Lung (tissue), 12 donors: ENCODE results near the gene COL6A5. TPM values are rescaled to one million over a fixed set of nuclear protein-coding genes. Genes with fewer than 3 reads are reported as not detected.

ENCODE experiments used
- ATAC-seq: fragments of 200-7000 bp; cut with Tn5 transposase; one replicate; pipeline ENCODE4 v1.9.1; 2020; ENCODE audit warnings: moderate number of reproducible peaks; ENCODE audit not compliant: insufficient read depth, low FRiP score
- DNase-seq, 3 donors: peaks; one replicate each; pipeline ENCODE4 v3.0.0-alpha.2; 2013 to 2017
- H3K27ac ChIP-seq, 2 donors: one replicate each; pipeline ENCODE4 v1.5.1; 2013; ENCODE audit warnings: mild to moderate bottlenecking in 2 of 2, moderate library complexity in 2 of 2, control low read depth in 1 of 2, inconsistent platforms in 1 of 2, low read depth in 1 of 2, low read length in 1 of 2
- H3K27me3 ChIP-seq, 3 donors: one replicate each; pipeline ENCODE4 v1.5.1; 2013; ENCODE audit warnings: low read length in 2 of 3; ENCODE audit not compliant: control insufficient read depth in 3 of 3, insufficient read depth in 3 of 3
- H3K36me3 ChIP-seq, 4 donors: one replicate each; pipeline ENCODE4 v1.5.1; 2013; ENCODE audit warnings: low read length in 4 of 4, mild to moderate bottlenecking in 1 of 4, moderate library complexity in 1 of 4; ENCODE audit not compliant: control insufficient read depth in 4 of 4, insufficient read depth in 4 of 4
- H3K4me1 ChIP-seq, 5 donors: one replicate each; pipeline ENCODE4 v1.5.1; 2013; ENCODE audit warnings: low read length in 5 of 5, mild to moderate bottlenecking in 2 of 5, moderate library complexity in 1 of 5; ENCODE audit not compliant: control insufficient read depth in 5 of 5, insufficient read depth in 5 of 5
- H3K4me3 ChIP-seq: one replicate; pipeline ENCODE4 v1.5.1; 2013; ENCODE audit warnings: mild to moderate bottlenecking, control low read depth, moderate library complexity
- H3K9ac ChIP-seq, 2 donors: one replicate each; pipeline ENCODE4 v1.5.1; 2013; ENCODE audit warnings: low read length in 2 of 2, control low read depth in 1 of 2; ENCODE audit not compliant: insufficient read depth in 1 of 2
- H3K9me3 ChIP-seq, 4 donors: one replicate each; pipeline ENCODE4 v1.5.1; 2013; ENCODE audit warnings: low read length in 3 of 4, mild to moderate bottlenecking in 1 of 4, moderate library complexity in 1 of 4; ENCODE audit not compliant: control insufficient read depth in 4 of 4, insufficient read depth in 3 of 4
- CTCF ChIP-seq: IDR thresholded peaks from 2 replicates; pipeline ENCODE4 v1.5.1; 2012; ENCODE audit warnings: mild to moderate bottlenecking; ENCODE audit errors: control extremely low read depth, extremely low read depth
- WGBS, 2 donors: extraction: QIAGEN DNeasy Blood & Tissue Kit; methylation state at CpG; one replicate each; pipeline ENCODE4 v1.1.7; 2013; 5-methylcytosine and 5-hydroxymethylcytosine counted together
- polyA plus RNA-seq, 2 donors: library from polyadenylated mRNA; stranded (reverse); fragments of 200-250 nt; gene quantifications; one replicate each; pipeline ENCODE4 v1.2.1, GENCODE V29; 2013
- total RNA-seq, 2 donors: library from RNA; depleted of rRNA in 1 of 2; stranded (reverse); fragments of >200 nt in 1 of 2; gene quantifications; one replicate each; pipeline ENCODE4 v1.2.1, GENCODE V29; 2014 to 2021
- donor health status: control.
- donor health status: control.
- donor health status: Bipolar disorder and iron deficiency.
- donor health status: healthy.
- donor health status: DM: yes; HTN: yes; CAD: no.

COL6A5 gene
- total and polyA plus RNA-seq, 4 donors = 0.90 to 9.4 (median 4.4) TPM

- 54 to 61% methylated on average over 1 of the region's 1 CpG for WGBS, 2 donors
- no peak overlapping the region for H3K27ac ChIP-seq
- H3K36me3 ChIP-seq = no peaks in the 10 kb centered on the region
- no peak for ATAC-seq
- TF ChIP-seq CTCF = no peak
- no peak for DNase-seq
- no peaks in the 10 kb centered on the region for H3K27me3 ChIP-seq
- H3K4me1 ChIP-seq = no peaks in the 10 kb centered on the region
- H3K9me3 ChIP-seq = no peaks in the 10 kb centered on the region
- no peak overlapping the region for H3K4me3 ChIP-seq
- no peak overlapping the region for H3K9ac ChIP-seq
Observed at GRCh38 chr3:130456540-130456939, 111.1 kb downstream of the COL6A5 start.

GRCh38 chr3:130457671-130458070 is 112.2 kb downstream of the COL6A5 start:
- Histone ChIP-seq H3K36me3 (no peaks in the 10 kb centered on the region), H3K27me3 (no peaks in the 10 kb centered on the region), H3K27ac (no peak overlapping the region), H3K4me1 (no peaks in the 10 kb centered on the region), H3K4me3 (no peak overlapping the region), H3K9ac (no peak overlapping the region), H3K9me3 (no peaks in the 10 kb centered on the region)
- ATAC-seq = no peak
- DNase-seq = no peak
- 62 to 77% methylated on average over 1 of the region's 1 CpG for WGBS, 2 donors
- TF ChIP-seq CTCF = no peak

GRCh38 chr3:130459944-130460343 is 114.5 kb downstream of the COL6A5 start:
- Histone ChIP-seq H3K9ac (no peak overlapping the region), H3K36me3 (no peaks in the 10 kb centered on the region), H3K4me1 (no peaks in the 10 kb centered on the region), H3K9me3 (no peaks in the 10 kb centered on the region), H3K27me3 (no peaks in the 10 kb centered on the region), H3K27ac (no peak overlapping the region), H3K4me3 (no peak overlapping the region)
- TF ChIP-seq CTCF = no peak
- DNase-seq (no peak), ATAC-seq (no peak)

GRCh38 chr3:130462089-130462488 is 116.6 kb downstream of the COL6A5 start:
- no peak for TF ChIP-seq CTCF
- Histone ChIP-seq H3K9me3 (no peaks in the 10 kb centered on the region), H3K36me3 (no peaks in the 10 kb centered on the region), H3K9ac (no peak overlapping the region), H3K27ac (no peak overlapping the region), H3K4me1 (peaks cover 0 to 4% (median 0%) of the 10 kb centered on the region in 5 donors), H3K4me3 (no peak overlapping the region), H3K27me3 (no peaks in the 10 kb centered on the region)
- ATAC-seq (no peak), DNase-seq (no peak)
- 66 to 74% methylated on average over 5 of the region's 5 CpGs for WGBS, 2 donors
